ENCODE results near the gene PVRIG.
"Not testable (repeated sequence)": the region's sequence is repeated elsewhere in the genome, so short reads cannot be mapped to it uniquely, and the experiment has no call there.

The PVRIG gene

GRCh38 chr7:100221767-100222444 is 2.2 kb downstream of the PVRIG start:
- H3K4me1 Mint-ChIP-seq: peaks cover 75% of the 10 kb centered on the region
- ATAC-seq (replicated peaks; ENCODE audit: extremely low read depth, poor library complexity, severe bottlenecking): no peak
- H3K36me3 Mint-ChIP-seq (ENCODE audit: insufficient read depth): peaks cover 56% of the 10 kb centered on the region

GRCh38 chr7:100222445-100223132 is 2.8 kb downstream of the PVRIG start:
- no peaks in the 10 kb centered on the region for H3K27me3 Mint-ChIP-seq
- H3K27ac Mint-ChIP-seq (ENCODE audit: low read depth): peak overlapping the region; percentile 98
- ATAC-seq (replicated peaks; ENCODE audit: extremely low read depth, poor library complexity, severe bottlenecking) (no peak), DNase-seq (ENCODE audit: low spot score in 2 of 2) (no peak)
- peak overlapping the region; percentile 95 for H3K4me3 Mint-ChIP-seq
- H3K36me3 Mint-ChIP-seq (ENCODE audit: insufficient read depth): peaks cover 55% of the 10 kb centered on the region
- peaks cover 69% of the 10 kb centered on the region for H3K4me1 Mint-ChIP-seq
- H3K9me3 Mint-ChIP-seq: no peaks in the 10 kb centered on the region

More at GRCh38 chr7:100221767-100222444, 2.2 kb downstream of the PVRIG start:
- H3K27ac Mint-ChIP-seq (ENCODE audit: low read depth): peak overlapping the region; percentile 98
- peak overlapping the region; percentile 95 for H3K4me3 Mint-ChIP-seq
- H3K9me3 Mint-ChIP-seq: no peaks in the 10 kb centered on the region
- no peak for DNase-seq (ENCODE audit: low spot score in 2 of 2)
- H3K27me3 Mint-ChIP-seq: no peaks in the 10 kb centered on the region

- peaks cover 53% of the 10 kb centered on the region for H3K36me3 Mint-ChIP-seq (ENCODE audit: insufficient read depth)
- H3K4me3 Mint-ChIP-seq: peak overlapping the region; percentile 95
- H3K9me3 Mint-ChIP-seq; H3K27me3 Mint-ChIP-seq; DNase-seq (ENCODE audit: low spot score in 2 of 2); ATAC-seq (replicated peaks; ENCODE audit: extremely low read depth, poor library complexity, severe bottlenecking): not testable (repeated sequence)
- H3K4me1 Mint-ChIP-seq: peaks cover 67% of the 10 kb centered on the region
- peak overlapping the region; percentile 98 for H3K27ac Mint-ChIP-seq (ENCODE audit: low read depth)
Observed at GRCh38 chr7:100223376-100223927, 3.7 kb downstream of the PVRIG start.

- H3K27me3 Mint-ChIP-seq; H3K9me3 Mint-ChIP-seq; H3K27ac Mint-ChIP-seq (ENCODE audit: low read depth); DNase-seq (ENCODE audit: low spot score in 2 of 2); ATAC-seq (replicated peaks; ENCODE audit: extremely low read depth, poor library complexity, severe bottlenecking): not testable (repeated sequence)
- Mint-ChIP-seq H3K36me3 (ENCODE audit: insufficient read depth) (peaks cover 48% of the 10 kb centered on the region), H3K4me1 (peaks cover 59% of the 10 kb centered on the region), H3K4me3 (peak overlapping the region; percentile 95)
Observed at GRCh38 chr7:100224891-100225290, 5.1 kb downstream of the PVRIG start.

GRCh38 chr7:100234660-100235317 is 15.0 kb downstream of the PVRIG start:
- H3K27me3 Mint-ChIP-seq; H3K27ac Mint-ChIP-seq (ENCODE audit: low read depth); H3K4me3 Mint-ChIP-seq; H3K9me3 Mint-ChIP-seq; ATAC-seq (replicated peaks; ENCODE audit: extremely low read depth, poor library complexity, severe bottlenecking); DNase-seq (ENCODE audit: low spot score in 2 of 2): not testable (repeated sequence)
- peaks cover 34% of the 10 kb centered on the region for H3K4me1 Mint-ChIP-seq
- peaks cover 16% of the 10 kb centered on the region for H3K36me3 Mint-ChIP-seq (ENCODE audit: insufficient read depth)

- not testable (repeated sequence) for H3K27me3 Mint-ChIP-seq; ATAC-seq (replicated peaks; ENCODE audit: extremely low read depth, poor library complexity, severe bottlenecking); H3K4me3 Mint-ChIP-seq; H3K9me3 Mint-ChIP-seq; H3K36me3 Mint-ChIP-seq (ENCODE audit: insufficient read depth); DNase-seq (ENCODE audit: low spot score in 2 of 2)
- Mint-ChIP-seq H3K27ac (ENCODE audit: low read depth) (peak overlapping the region; percentile 69), H3K4me1 (peaks cover 21% of the 10 kb centered on the region)
Observed at GRCh38 chr7:100239975-100240374, 20.2 kb downstream of the PVRIG start.

- H3K9me3 Mint-ChIP-seq; DNase-seq (ENCODE audit: low spot score in 2 of 2); H3K36me3 Mint-ChIP-seq (ENCODE audit: insufficient read depth); H3K27me3 Mint-ChIP-seq; H3K4me3 Mint-ChIP-seq: not testable (repeated sequence)
- Mint-ChIP-seq H3K4me1 (peaks cover 20% of the 10 kb centered on the region), H3K27ac (ENCODE audit: low read depth) (peak overlapping the region; percentile 57)
- peak; percentile 65 for ATAC-seq (replicated peaks; ENCODE audit: extremely low read depth, poor library complexity, severe bottlenecking)
Observed at GRCh38 chr7:100243385-100243784, 23.6 kb downstream of the PVRIG start.

GRCh38 chr7:100244988-100245605 is 25.3 kb downstream of the PVRIG start:
- not testable (repeated sequence) for H3K4me3 Mint-ChIP-seq; DNase-seq (ENCODE audit: low spot score in 2 of 2); H3K36me3 Mint-ChIP-seq (ENCODE audit: insufficient read depth); ATAC-seq (replicated peaks; ENCODE audit: extremely low read depth, poor library complexity, severe bottlenecking); H3K9me3 Mint-ChIP-seq; H3K27me3 Mint-ChIP-seq
- Mint-ChIP-seq H3K27ac (ENCODE audit: low read depth) (peak overlapping the region; percentile 50), H3K4me1 (peaks cover 20% of the 10 kb centered on the region)

- not testable (repeated sequence) for ATAC-seq (replicated peaks; ENCODE audit: extremely low read depth, poor library complexity, severe bottlenecking); H3K27me3 Mint-ChIP-seq; DNase-seq (ENCODE audit: low spot score in 2 of 2); H3K9me3 Mint-ChIP-seq; H3K36me3 Mint-ChIP-seq (ENCODE audit: insufficient read depth); H3K4me3 Mint-ChIP-seq
- H3K27ac Mint-ChIP-seq (ENCODE audit: low read depth): peak overlapping the region; percentile 50
- H3K4me1 Mint-ChIP-seq: peaks cover 20% of the 10 kb centered on the region
Observed at GRCh38 chr7:100246121-100246864, 26.5 kb downstream of the PVRIG start.

- not testable (repeated sequence) for ATAC-seq (replicated peaks; ENCODE audit: extremely low read depth, poor library complexity, severe bottlenecking); H3K4me3 Mint-ChIP-seq; H3K36me3 Mint-ChIP-seq (ENCODE audit: insufficient read depth); DNase-seq (ENCODE audit: low spot score in 2 of 2); H3K9me3 Mint-ChIP-seq; H3K27me3 Mint-ChIP-seq
- Mint-ChIP-seq H3K4me1 (peaks cover 20% of the 10 kb centered on the region), H3K27ac (ENCODE audit: low read depth) (peak overlapping the region; percentile 50)
Observed at GRCh38 chr7:100246865-100247137, 27.1 kb downstream of the PVRIG start.

GRCh38 chr7:100247152-100247757 is 27.5 kb downstream of the PVRIG start:
- H3K27ac Mint-ChIP-seq (ENCODE audit: low read depth): no peak overlapping the region
- no peak for ATAC-seq (replicated peaks; ENCODE audit: extremely low read depth, poor library complexity, severe bottlenecking)

More at GRCh38 chr7:100247152-100247757, 27.5 kb downstream of the PVRIG start:
- Mint-ChIP-seq H3K4me1 (peaks cover 20% of the 10 kb centered on the region), H3K9me3 (no peaks in the 10 kb centered on the region), H3K4me3 (no peak overlapping the region), H3K36me3 (ENCODE audit: insufficient read depth) (peaks cover 4% of the 10 kb centered on the region), H3K27me3 (no peaks in the 10 kb centered on the region)
- no peak for DNase-seq (ENCODE audit: low spot score in 2 of 2)
